GM19238 (cell line): Measurements from ENCODE around the gene TAP1.
A peak's percentile ranks its signal among the peaks of the same experiment; 100 is the strongest.
"Not testable (repeated sequence)": the region's sequence is repeated elsewhere in the genome, so short reads cannot be mapped to it uniquely, and the experiment has no call there.

Source experiments
- DNase-seq: peaks from one replicate; pipeline ENCODE4 v3.0.0; 2011; ENCODE audit warnings: low spot score; ENCODE audit not compliant: insufficient read length

The TAP1 gene, protein sequence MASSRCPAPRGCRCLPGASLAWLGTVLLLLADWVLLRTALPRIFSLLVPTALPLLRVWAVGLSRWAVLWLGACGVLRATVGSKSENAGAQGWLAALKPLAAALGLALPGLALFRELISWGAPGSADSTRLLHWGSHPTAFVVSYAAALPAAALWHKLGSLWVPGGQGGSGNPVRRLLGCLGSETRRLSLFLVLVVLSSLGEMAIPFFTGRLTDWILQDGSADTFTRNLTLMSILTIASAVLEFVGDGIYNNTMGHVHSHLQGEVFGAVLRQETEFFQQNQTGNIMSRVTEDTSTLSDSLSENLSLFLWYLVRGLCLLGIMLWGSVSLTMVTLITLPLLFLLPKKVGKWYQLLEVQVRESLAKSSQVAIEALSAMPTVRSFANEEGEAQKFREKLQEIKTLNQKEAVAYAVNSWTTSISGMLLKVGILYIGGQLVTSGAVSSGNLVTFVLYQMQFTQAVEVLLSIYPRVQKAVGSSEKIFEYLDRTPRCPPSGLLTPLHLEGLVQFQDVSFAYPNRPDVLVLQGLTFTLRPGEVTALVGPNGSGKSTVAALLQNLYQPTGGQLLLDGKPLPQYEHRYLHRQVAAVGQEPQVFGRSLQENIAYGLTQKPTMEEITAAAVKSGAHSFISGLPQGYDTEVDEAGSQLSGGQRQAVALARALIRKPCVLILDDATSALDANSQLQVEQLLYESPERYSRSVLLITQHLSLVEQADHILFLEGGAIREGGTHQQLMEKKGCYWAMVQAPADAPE

DNA sequence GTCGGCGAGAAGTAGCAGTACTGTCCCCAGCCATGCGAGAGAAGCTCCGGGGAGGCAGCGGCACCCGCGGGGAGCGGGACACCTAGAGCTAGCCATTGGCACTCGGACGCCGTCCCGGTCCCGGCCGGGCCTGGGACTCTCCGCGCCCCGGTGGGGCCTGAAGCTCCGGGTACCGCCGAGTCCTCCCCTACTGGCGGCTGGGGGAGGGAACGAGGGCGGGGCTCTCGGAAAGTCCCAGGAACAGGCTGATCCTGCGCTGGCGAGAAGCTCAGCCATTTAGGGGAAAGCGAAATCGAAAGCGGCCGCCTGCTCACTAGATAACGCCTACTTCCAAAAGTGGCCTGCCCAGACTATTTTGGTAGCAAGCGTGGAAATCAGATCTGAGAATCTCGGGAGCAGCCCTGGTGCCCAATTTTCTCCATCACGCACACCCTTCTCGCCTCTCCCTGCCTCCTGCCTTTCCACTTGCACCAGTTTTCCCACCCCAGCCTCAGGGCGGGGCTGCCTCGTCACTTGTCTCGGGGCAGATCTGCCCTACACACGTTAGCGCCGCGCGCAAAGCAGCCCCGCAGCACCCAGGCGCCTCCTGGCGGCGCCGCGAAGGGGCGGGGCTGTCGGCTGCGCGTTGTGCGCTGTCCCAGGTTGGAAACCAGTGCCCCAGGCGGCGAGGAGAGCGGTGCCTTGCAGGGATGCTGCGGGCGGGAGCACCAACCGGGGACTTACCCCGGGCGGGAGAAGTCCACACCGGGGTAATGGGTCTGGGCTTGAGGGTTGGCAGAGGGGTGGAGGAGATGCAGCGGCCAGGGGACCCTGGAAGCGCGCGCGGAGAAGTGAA, at the start of gene TAP1, which contains the start of gene PSMB9:
Gene TAP1 (minus strand): TSS at position 164 of the 835 bp plus-strand sequence. CDS start 68 bp downstream, at position 96.
Gene PSMB9 (plus strand): TSS at position 652 of the 835 bp plus-strand sequence. CDS start 38 bp downstream, at position 690.
- peak; percentile 87 for DNase-seq

DNA sequence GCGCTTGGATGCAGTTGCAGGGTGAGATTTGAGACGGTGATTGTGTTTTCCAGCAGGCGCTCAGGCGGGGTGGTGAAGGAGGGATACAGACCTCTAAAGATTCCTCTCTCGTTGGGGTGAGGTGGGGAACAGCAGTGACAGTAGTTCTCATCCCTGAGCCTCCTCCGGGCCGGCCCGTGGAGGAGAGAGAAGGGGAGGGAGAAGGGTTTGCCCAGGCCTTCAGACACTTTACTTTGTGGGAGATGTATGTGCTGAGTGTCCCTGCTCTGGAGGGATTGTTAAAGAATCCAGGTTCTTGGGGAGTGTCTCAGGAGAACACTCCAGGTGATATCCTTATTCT, 41.5 kb upstream of the TAP1 start:
- no peak for DNase-seq

DNA sequence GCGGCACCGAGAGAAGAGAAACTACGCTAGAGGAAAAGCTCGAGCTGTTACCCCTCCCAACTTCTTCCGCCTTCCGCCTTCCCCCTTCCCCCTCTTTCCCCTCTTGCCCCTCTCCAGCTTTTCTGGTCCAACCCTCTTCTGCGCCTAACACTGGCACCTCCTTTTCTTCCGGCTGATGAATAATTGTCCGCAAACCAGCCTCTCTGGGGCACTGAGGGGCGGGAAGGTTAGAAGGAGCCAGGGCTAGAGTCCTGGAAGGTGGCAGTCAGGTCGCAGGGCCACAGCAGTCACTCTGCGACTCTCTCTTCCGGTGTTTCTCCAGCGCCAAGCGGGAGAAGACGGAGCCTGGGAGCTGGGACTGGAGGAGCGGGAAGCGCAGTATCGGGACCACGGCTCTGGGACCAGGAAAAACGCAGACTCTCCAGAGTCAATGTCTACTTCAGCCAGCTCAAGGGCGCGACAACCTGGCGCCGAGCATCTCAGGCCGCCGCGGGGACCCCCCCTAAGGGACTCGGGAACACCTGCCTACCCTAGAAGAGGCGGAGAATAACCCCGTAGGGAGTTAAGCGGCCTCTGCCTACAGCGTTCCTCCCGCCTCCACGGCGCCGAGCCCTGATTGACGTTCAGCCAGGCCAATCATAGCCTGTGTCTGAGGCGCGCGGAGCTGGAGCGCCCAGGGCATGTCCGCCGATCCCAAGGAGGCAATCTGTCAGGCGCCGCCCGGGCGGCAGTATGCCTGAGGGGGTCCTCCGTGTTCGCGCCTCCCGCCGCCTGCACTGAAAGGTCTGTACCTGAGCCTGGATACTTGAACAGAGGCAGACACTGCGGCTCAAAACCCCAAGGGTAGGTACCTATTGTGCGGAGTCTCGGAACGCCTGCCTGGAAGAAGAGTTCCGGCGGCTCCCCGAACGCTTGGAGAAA, 40.8 kb upstream of the TAP1 start:
- DNase-seq: peak; percentile 90

DNA sequence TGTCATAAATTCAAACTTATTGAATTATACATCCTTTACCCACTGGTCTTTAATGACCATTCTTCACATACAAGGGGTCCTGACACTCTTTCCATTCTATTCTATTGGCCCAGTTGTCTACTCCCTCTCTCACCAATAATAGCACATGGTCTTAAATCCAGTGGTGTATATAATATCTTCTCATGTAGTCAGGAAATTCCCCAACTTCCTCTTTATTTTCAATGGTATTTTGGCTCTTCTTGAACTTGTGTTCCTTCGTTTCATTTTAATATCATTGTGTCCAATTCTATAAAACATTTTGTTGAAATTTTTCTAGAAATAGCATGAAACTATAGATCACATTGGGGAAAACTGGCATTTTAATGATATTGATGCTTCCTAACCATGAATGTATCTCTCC, 37.3 kb upstream of the TAP1 start:
- no peak for DNase-seq

DNA sequence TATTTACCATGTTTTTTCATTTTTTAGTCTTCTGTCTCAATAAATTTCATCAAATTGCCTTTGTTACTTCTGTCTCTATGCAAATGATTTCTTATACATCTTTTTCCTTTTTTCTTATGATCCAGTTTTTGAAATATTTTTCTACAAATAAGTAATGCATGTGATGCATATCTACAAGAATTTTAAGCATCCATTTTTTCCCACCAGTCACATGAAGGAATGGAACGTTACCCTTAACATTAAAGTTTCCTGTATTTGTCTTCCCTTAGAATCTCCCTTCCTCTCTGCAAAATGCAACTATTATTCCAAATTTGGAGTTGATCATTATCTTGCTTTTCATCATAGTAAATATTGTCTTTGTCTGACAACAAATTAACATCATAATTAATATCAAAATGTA, 36.0 kb upstream of the TAP1 start:
- no peak for DNase-seq

DNA sequence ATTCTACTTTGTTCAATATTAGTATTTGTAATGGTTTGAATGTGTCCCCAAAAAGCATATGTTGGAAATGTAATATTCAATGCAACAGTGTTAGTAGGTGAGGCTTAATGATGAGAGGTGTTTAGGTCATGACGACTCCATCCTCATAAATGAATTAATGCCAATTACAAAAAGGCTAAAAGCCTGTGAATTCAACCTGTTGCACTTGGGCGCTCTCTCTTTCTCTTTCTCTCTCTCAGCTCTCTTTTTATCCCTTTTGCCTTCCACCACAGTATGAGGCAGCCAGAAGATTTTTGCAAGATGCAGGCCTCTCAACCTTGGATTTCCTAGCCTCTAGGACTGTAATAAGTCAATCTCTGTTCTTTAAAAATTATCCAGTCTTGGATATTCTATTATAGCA, 35.1 kb upstream of the TAP1 start:
- DNase-seq: no peak

DNA sequence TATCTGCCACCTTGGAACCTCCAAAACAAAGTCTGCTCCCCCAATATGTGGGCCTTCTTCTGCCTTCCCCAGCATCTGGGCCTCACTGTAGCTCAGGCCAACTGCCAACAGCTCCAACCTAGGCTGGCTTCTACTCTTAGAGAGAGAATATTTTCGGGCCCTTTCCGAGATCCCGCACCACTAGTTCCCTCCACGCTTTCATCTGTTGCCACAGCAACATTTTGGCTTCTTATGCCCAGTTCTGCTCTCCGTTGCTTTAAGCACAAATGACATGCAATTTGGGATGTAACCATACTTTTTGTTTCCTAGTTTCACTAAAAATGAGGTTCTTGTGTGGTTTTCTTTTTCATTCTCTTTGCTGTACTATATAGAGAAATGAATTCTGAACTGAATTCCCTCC, 34.1 kb upstream of the TAP1 start:
- no peak for DNase-seq

DNA sequence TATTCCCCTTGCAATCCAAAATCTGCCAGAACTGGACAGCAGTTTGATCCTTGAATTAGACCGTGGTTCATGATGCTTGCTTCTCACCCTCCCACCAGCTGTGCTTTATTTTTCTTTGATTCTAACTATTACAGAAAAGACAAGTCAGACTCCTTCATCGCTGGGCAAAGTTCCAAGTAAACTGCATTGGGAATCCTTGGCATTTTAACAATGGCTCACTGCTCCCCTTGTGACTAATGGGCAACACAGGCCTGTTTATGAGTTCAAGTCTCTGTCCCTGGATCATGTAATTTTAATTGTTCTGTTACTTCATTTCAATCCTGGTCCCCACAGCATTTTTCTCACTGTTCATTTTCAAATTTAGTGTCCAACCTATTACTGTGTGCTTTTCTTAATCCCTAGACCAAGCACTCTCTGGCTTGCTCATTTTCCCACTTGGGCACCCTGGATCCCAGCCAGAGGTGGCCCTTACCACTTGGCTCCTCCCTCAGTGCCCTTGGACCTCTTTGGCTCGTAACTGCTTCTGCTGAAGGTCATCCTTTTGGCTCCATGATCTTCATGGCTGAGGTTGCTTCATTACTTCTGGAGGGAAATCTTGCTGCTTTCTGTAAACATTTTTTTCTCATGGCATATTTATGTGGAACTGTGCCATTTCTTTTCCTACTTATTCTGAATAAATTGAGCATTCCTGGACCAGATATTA, 33.3 kb upstream of the TAP1 start:
- no peak for DNase-seq

DNA sequence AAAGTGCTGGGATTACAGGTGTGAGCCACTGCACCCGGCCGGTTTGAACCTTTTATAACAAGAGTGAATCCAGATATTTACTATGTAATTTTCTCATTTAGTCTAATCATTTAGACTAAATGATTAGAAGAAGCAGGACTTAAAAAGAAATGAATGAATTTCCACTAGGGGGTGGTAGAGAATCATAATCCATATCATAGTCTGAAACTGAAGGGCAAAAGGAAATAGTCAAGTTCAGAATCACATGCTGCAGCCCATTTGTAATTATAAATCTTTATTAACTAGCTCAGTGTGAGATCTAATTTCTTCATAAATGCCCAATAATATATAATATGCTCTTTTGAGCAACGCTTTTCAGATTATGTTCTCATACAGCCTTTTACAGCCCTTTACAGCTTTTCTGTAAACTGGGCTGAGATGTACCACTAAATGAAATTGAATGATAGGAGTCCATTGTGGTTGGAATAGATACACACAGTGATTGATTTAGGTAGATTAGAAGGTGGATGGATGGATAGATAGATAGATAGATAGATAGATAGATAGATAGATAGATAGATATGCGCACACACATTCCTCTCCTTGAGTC, 32.3 kb upstream of the TAP1 start:
- peak; percentile 22 for DNase-seq

DNA sequence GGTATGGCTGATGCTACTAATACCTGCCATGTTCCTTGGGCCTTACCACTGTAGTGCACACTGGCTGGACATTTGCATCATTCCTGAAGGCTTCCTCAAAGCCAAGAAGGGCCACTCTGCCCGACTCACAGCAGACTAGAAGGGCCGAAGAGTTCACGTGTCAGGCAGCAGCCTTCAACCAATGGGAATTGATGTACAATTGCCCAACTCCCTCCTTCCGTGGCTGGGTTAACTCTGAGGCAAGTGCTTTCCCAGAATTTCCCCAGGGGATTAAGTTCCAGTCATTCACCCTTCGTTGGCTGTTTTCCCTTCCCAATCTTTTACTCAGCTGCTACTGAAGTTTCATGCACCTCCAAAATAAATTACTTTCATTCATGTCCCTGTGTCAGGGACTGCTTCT, 30.3 kb upstream of the TAP1 start:
- DNase-seq: no peak

DNA sequence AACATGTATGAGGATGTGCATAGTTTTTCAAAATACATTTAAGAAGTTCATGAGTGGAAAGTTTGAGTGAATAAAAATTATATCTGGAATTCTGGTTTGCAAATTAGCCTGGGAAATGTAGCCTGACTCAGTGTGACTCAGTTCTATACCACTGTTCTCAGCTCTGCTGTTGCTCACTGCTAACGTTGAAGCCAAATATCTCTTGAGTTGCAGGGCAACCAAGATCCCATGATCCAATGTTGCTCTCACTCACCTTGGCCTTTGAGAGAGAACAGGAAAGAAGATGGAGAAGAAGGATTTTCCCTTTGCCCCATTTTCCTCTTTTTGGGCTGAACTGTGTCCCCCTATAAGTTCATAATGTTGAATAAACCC, 29.4 kb upstream of the TAP1 start:
- no peak for DNase-seq

DNA sequence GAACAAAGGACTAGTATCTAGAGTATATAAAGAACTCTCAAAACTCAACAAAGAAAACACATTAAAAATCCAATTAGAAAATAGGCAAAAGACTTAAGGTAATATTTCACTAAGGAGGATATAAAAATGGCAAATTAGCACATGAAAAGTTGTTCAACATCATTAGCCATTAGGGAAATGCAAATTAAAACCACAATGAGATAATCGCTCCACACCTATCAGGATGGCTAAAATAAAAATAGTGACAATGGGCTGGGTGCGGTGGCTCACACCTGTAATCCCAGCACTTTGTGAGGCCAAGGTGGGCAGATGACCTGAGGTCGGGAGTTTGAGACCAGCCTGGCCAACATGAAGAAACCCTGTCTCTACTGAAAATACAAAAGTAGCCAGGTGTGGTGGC, 27.5 kb upstream of the TAP1 start:
- not testable (repeated sequence) for DNase-seq

DNA sequence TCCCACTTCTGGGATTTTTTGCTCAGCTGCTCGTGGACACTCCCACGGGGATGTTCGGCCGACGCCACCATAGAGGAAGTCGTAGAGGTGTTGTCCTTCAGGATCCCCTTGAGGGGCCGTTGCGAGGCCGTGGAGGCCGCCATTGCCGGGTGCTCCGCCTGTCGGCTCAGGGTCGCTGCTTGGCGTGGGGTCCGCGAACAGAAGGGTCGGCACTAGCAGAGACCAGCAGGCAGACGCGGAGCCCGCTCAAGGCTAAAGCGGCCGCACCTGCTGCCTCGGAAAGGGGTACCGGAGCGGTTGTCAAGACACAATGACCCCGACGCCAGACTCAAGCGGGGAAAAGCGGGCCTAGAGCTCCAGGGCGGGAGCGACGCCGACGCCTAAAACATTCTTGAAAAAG, 26.2 kb upstream of the TAP1 start:
- no peak for DNase-seq

DNA sequence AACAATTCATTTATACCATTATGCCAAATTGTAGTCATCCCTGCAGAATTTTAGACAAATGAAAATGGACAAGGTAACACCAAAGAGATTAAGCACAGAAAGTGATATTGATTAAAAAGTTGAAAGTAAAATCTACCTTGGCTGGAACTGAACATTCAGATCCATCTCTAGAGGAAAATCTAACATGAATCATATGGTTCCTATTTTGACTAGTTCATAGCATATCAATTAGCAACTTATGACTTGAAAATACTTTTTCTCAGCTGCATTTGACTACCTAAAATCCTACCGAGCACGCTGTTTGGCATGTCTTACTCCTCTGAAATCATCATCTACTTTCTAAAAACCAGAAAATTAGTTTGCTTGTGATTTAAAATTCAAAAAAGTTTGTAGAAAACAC, 23.1 kb upstream of the TAP1 start:
- DNase-seq: no peak

DNA sequence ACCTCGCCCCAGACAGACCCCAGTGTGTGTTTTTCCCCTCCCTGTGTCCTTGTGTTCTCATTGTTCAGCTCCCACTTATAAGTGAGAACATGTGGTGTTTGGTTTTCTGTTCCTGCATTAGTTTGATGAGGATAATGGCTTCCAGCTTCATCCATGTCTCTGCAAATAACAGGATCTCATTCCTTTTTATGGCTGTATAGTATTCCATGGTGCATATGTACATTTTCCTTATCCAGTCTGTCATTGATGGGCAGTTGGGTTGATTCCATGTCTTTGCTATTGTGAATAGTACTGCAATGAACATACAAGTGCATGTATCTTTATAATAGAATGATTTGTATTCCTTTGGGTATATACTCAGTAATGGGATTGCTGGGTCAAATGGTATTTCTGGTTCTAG, 20.4 kb upstream of the TAP1 start:
- DNase-seq: not testable (repeated sequence)

DNA sequence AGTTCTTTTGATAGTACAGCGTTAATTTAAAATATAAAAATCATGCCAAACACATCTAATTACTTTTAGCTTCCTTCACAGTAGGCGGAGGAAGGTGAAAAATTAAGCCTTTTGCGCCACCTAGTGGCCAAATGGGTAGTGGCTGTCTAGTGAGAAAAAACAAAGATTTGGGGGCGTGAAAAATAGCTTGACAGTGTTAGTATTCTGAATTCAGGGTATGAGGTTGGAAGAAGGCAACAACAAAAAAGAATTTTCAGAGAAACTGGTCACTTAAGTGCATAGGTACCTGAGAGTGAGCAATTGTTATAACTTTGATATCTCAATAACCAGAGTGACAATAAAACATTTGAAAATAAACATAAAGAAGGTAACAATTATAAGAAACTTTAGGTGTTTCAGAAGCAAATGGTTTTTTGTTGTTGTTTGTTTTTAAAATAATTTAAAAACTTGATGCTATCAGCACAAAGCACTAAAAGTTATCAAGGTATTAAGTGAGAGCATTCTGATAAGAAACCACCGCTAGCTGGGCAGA, 14.8 kb upstream of the TAP1 start:
- DNase-seq: no peak

DNA sequence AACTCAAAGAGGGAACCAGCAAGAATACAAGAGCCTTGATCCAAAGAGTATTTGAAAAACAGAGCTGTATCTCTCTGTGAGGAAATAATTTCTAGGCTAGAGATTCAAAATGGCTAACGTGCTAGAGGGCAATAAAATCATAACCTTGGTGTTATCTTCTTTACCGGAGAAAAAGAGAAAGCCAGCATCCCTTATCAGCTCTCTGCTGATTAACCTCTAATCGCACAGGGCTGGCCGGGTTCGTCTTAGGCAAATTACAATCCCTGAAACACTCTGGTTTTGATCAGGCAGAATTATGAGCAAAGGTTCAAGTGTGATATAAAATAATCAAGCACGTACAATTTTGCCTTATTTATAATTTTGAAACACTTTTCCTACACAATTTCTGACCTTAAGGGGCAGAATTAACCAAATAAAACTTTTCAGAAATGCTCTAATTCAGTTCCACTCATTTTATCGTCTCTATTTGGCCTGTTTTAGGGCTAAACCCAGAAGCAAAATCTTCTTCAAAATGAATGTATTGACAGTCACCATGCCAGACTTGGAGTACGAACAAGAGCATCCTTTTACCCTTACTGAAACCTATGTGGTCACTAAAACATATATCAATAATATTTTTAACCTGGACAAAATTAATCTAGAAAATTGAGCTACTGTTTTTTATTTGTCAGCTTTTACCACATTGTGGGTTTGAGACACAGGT, 14.2 kb upstream of the TAP1 start:
- no peak for DNase-seq

DNA sequence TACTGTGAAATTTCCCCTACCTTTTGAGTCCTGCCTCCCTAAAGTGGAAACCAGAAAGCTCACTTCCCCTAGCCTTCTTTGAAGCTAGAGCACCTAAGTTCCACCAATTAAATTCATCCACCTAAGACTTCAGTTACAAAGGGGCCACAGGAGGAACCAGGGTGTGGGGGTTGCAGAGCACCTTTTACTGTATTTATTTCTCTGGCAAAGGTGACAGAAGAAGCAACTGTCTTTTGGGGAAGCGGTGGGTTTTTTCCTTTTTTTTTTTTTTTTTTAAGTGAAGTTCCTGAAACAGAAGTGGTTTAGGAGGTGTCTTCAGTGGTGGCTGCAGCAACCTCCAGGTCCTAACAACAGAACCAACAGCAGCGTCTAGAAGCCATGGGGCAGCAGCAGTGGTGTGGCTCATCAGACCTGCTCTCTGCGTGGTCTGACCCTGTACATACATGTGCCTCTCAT, 13.5 kb upstream of the TAP1 start:
- no peak for DNase-seq
